ENCODE measurements around the gene ING4.

The ING4 gene

DNA sequence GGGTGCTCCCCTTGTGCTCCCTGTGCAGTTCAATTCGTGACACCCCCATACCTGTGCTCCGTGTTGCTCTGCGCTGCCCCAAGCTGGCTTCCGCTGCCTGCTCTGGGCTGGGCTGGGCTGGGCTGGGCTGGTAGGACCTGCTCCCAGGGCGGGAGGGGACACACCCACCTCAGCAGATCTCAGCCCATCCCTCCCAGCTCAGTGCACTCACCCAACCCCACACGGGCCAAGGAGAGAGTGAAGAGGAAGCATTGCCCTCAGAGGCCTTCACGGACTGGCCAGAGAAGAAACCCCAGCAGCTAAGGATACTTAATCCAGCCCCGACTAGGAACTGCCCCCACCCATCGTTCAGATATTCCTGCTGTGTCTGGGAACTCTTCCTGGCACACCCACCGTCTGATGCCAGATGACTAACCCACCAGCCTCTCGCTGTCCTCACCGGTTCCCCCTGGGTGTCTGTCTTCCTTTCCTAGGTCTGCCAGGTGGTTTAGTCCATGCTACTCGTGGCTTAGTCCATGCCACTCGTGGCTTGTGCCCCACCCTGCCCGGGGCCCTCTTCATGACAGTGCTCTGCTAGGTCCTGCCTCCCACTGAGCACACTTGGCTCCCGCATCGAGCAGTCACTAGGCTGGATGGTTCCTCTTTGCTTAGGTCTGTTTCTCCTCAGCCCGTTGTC, 26.9 kb downstream of the ING4 start, which contains the start of gene LPAR5:
Gene LPAR5, minus strand, starts transcription at position 104 of the 676 bp plus-strand sequence. CDS start 14,711 bp downstream, outside the sequence.
- ATAC-seq = peak; percentile 16
- TF ChIP-seq TCF4 (CRISPR knock-in tag; IDR thresholded peaks at IDR 0.05; ENCODE audit: borderline replicate concordance) (no peak), ZNF8 (CRISPR knock-in tag; IDR thresholded peaks at IDR 0.05) (no peak), ZC3H10 (CRISPR knock-in tag; IDR thresholded peaks at IDR 0.05) (no peak), SNAI2 (CRISPR knock-in tag; IDR thresholded peaks at IDR 0.05) (no peak), OSR1 (CRISPR knock-in tag; IDR thresholded peaks at IDR 0.05) (no peak), ZFP3 (CRISPR knock-in tag; IDR thresholded peaks at IDR 0.05) (no peak), CSDC2 (CRISPR knock-in tag; IDR thresholded peaks at IDR 0.05) (no peak), TOX (CRISPR knock-in tag; IDR thresholded peaks at IDR 0.05; ENCODE audit: borderline replicate concordance) (no peak), ZFP30 (CRISPR knock-in tag; IDR thresholded peaks at IDR 0.05) (no peak), ESRRG (CRISPR knock-in tag; IDR thresholded peaks at IDR 0.05) (no peak)
- TF ChIP-seq, protein P1, sequence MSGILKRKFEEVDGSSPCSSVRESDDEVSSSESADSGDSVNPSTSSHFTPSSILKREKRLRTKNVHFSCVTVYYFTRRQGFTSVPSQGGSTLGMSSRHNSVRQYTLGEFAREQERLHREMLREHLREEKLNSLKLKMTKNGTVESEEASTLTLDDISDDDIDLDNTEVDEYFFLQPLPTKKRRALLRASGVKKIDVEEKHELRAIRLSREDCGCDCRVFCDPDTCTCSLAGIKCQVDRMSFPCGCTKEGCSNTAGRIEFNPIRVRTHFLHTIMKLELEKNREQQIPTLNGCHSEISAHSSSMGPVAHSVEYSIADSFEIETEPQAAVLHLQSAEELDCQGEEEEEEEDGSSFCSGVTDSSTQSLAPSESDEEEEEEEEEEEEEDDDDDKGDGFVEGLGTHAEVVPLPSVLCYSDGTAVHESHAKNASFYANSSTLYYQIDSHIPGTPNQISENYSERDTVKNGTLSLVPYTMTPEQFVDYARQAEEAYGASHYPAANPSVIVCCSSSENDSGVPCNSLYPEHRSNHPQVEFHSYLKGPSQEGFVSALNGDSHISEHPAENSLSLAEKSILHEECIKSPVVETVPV (CRISPR knock-in tag; IDR thresholded peaks at IDR 0.05) = no peak
- TF ChIP-seq, protein P2, sequence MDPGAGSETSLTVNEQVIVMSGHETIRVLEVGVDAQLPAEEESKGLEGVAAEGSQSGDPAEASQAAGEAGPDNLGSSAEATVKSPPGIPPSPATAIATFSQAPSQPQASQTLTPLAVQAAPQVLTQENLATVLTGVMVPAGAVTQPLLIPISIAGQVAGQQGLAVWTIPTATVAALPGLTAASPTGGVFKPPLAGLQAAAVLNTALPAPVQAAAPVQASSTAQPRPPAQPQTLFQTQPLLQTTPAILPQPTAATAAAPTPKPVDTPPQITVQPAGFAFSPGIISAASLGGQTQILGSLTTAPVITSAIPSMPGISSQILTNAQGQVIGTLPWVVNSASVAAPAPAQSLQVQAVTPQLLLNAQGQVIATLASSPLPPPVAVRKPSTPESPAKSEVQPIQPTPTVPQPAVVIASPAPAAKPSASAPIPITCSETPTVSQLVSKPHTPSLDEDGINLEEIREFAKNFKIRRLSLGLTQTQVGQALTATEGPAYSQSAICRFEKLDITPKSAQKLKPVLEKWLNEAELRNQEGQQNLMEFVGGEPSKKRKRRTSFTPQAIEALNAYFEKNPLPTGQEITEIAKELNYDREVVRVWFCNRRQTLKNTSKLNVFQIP (CRISPR knock-in tag; IDR thresholded peaks at IDR 0.05; ENCODE audit: borderline replicate concordance, low read depth) = no peak
- TF ChIP-seq, protein P3, sequence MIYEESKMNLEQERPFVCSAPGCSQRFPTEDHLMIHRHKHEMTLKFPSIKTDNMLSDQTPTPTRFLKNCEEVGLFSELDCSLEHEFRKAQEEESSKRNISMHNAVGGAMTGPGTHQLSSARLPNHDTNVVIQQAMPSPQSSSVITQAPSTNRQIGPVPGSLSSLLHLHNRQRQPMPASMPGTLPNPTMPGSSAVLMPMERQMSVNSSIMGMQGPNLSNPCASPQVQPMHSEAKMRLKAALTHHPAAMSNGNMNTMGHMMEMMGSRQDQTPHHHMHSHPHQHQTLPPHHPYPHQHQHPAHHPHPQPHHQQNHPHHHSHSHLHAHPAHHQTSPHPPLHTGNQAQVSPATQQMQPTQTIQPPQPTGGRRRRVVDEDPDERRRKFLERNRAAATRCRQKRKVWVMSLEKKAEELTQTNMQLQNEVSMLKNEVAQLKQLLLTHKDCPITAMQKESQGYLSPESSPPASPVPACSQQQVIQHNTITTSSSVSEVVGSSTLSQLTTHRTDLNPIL (CRISPR knock-in tag; IDR thresholded peaks at IDR 0.05; ENCODE audit: low read depth) = no peak
- TF ChIP-seq, protein P4, sequence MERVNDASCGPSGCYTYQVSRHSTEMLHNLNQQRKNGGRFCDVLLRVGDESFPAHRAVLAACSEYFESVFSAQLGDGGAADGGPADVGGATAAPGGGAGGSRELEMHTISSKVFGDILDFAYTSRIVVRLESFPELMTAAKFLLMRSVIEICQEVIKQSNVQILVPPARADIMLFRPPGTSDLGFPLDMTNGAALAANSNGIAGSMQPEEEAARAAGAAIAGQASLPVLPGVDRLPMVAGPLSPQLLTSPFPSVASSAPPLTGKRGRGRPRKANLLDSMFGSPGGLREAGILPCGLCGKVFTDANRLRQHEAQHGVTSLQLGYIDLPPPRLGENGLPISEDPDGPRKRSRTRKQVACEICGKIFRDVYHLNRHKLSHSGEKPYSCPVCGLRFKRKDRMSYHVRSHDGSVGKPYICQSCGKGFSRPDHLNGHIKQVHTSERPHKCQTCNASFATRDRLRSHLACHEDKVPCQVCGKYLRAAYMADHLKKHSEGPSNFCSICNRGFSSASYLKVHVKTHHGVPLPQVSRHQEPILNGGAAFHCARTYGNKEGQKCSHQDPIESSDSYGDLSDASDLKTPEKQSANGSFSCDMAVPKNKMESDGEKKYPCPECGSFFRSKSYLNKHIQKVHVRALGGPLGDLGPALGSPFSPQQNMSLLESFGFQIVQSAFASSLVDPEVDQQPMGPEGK (CRISPR knock-in tag; IDR thresholded peaks at IDR 0.05; ENCODE audit: borderline replicate concordance) = no peak

DNA sequence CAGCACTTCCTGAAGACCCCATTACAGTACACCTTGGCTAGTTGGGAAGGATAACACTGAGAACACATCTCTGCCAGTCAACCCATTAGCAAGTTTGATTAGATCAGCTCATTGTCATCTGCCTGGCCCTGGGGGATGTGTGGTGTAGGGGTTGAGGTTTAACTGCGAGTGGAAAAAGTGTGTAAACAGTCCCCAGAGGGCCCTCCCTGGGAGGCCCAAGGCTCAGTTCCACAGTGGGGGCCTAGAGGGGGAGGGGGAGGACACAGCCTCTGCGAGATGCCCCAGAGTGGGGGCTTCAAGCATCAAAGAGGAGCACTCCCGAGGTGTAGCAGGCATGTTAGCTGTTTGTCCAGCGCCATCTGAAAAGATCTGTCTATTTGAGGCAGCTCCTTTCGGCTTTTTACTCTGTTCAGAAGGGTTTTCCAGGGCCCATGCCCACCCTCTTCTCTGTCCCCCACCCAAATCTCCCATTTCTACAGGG, 27.5 kb downstream of the ING4 start:
- no peak for ATAC-seq
- TF ChIP-seq ARNTL (CRISPR knock-in tag; IDR thresholded peaks at IDR 0.05; ENCODE audit: borderline replicate concordance, low read depth) (no peak), OSR1 (CRISPR knock-in tag; IDR thresholded peaks at IDR 0.05) (no peak), ZNF8 (CRISPR knock-in tag; IDR thresholded peaks at IDR 0.05) (no peak), ISL1 (CRISPR knock-in tag; IDR thresholded peaks at IDR 0.05) (no peak)
- TF ChIP-seq, protein P4 (CRISPR knock-in tag; IDR thresholded peaks at IDR 0.05; ENCODE audit: borderline replicate concordance) = no peak
- TF ChIP-seq, protein P1 (CRISPR knock-in tag; IDR thresholded peaks at IDR 0.05) = no peak
- TF ChIP-seq, protein P3 (CRISPR knock-in tag; IDR thresholded peaks at IDR 0.05; ENCODE audit: low read depth) = no peak
- TF ChIP-seq, protein P5, sequence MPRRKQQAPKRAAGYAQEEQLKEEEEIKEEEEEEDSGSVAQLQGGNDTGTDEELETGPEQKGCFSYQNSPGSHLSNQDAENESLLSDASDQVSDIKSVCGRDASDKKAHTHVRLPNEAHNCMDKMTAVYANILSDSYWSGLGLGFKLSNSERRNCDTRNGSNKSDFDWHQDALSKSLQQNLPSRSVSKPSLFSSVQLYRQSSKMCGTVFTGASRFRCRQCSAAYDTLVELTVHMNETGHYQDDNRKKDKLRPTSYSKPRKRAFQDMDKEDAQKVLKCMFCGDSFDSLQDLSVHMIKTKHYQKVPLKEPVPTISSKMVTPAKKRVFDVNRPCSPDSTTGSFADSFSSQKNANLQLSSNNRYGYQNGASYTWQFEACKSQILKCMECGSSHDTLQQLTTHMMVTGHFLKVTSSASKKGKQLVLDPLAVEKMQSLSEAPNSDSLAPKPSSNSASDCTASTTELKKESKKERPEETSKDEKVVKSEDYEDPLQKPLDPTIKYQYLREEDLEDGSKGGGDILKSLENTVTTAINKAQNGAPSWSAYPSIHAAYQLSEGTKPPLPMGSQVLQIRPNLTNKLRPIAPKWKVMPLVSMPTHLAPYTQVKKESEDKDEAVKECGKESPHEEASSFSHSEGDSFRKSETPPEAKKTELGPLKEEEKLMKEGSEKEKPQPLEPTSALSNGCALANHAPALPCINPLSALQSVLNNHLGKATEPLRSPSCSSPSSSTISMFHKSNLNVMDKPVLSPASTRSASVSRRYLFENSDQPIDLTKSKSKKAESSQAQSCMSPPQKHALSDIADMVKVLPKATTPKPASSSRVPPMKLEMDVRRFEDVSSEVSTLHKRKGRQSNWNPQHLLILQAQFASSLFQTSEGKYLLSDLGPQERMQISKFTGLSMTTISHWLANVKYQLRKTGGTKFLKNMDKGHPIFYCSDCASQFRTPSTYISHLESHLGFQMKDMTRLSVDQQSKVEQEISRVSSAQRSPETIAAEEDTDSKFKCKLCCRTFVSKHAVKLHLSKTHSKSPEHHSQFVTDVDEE (CRISPR knock-in tag; IDR thresholded peaks at IDR 0.05) = no peak

Measured in SK-N-SH treated with all-trans-retinoic acid at 6 μM for 48 hours (cell line).